Measurements from ENCODE around the gene DRD3. TPM values are rescaled to one million over a fixed set of nuclear protein-coding genes. Genes with fewer than 3 reads are reported as not detected.

The DRD3 gene
- total RNA-seq, 1 experiment from 2014 or later: not detected

DNA sequence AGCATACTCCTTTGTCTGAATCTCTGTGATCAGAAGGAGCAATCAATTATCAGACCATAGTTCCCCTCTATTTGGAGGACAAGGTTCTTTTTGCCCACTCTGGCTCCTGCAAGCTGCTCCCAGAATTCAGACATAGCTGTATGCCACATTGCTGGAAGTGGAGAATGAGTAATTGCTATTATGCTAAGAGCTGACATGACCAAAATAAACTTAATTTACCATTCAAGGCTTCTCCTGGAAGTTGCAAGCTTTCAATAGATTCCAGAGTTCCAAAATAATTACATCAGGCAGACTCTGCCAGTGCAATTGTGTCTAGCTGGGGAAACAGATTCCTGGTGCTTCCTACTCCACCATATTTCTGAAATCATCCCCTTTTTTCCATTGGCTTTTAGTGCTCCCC lies 7.6 kb upstream of the DRD3 start:
- no peak overlapping the region for H3K27ac Mint-ChIP-seq (ENCODE audit: low read depth, unreplicated experiment)
- no TSS peak for BruUV-seq (replicated peaks)
- peaks cover 43% of the 10 kb centered on the region for H3K27me3 Mint-ChIP-seq (ENCODE audit: insufficient read depth, unreplicated experiment)
- CTCF ChIA-PET: interaction anchor here (0.7 to 1.1 kb wide), 2 partner anchors 33 to 1671 kb away, joined by 3 to 6 read pairs; no protein-coding TSS in a partner anchor
- DNase-seq (ENCODE audit: unreplicated experiment): no peak
- no peaks in the 10 kb centered on the region for H3K4me1 Mint-ChIP-seq (ENCODE audit: insufficient read depth, unreplicated experiment)
- no peaks in the 10 kb centered on the region for H3K9me3 Mint-ChIP-seq (ENCODE audit: unreplicated experiment)
- POLR2A ChIA-PET: no interaction called here
- intact Hi-C loops (cut with micrococcal nuclease): no loop called here
- no peak for TF ChIP-seq CTCF (IDR thresholded peaks at IDR 0.05; ENCODE audit: unreplicated experiment)
- H3K36me3 Mint-ChIP-seq (ENCODE audit: insufficient read depth, unreplicated experiment): no peaks in the 10 kb centered on the region
- H3K4me3 Mint-ChIP-seq (ENCODE audit: unreplicated experiment): no peak overlapping the region

DNA sequence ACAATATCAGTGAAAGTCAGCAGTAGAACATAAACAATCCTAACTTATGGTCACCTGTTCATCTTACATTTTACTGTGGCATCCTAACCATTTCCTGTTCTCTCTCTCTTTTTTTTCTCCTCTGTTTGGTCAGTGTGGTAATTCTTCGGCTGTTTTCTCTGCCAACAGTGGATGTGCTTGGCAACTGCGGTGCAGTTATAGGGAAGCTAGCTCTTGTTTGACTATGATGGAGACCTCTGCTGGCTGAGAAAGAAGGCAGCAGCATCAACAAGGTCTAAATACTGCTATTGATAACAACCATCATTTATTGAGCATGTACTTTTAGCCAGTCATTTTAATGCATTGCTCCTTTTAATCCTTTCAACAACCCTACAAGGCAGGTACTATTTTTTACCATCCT lies 723 bp upstream of the DRD3 start:
- TF ChIP-seq CTCF (IDR thresholded peaks at IDR 0.05; ENCODE audit: unreplicated experiment): peak; percentile 15
- H3K9me3 Mint-ChIP-seq (ENCODE audit: unreplicated experiment): no peaks in the 10 kb centered on the region
- intact Hi-C loops (cut with micrococcal nuclease): no loop called here
- BruUV-seq (replicated peaks): no TSS peak
- H3K27me3 Mint-ChIP-seq (ENCODE audit: insufficient read depth, unreplicated experiment): peaks cover 87% of the 10 kb centered on the region
- no peaks in the 10 kb centered on the region for H3K36me3 Mint-ChIP-seq (ENCODE audit: insufficient read depth, unreplicated experiment)
- H3K4me1 Mint-ChIP-seq (ENCODE audit: insufficient read depth, unreplicated experiment): peaks cover 5% of the 10 kb centered on the region
- POLR2A ChIA-PET: interaction anchor here (0.7 kb wide), 1 partner anchor 117 kb away, joined by 3 read pairs; no protein-coding TSS in a partner anchor
- H3K27ac Mint-ChIP-seq (ENCODE audit: low read depth, unreplicated experiment): no peak overlapping the region
- CTCF ChIA-PET: interaction anchor here (0.6 to 1.9 kb wide), 7 partner anchors 12 to 782 kb away, joined by 3 to 7 read pairs (median 3); no protein-coding TSS in a partner anchor
- peak; percentile 27 for DNase-seq (ENCODE audit: unreplicated experiment)
- H3K4me3 Mint-ChIP-seq (ENCODE audit: unreplicated experiment): no peak overlapping the region

DNA sequence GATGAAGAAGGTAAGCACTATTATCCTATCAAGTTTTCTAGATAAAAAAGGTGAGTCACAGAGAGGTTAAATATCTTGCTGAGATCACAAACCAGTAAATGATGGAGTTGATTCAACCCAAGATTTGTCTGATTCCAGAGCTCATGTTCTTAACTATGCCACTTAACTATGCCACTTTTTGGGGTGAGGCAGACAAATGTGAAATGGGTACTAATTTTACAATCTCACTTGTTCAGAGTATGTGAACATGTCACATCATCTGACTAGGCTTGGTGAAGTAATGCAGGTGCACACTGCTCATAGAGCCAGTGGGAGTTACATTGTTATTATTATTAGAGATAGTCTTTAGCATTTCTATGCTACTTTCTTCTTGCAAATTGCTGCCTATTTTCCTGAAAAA lies 2.0 kb downstream of the DRD3 start:
- TF ChIP-seq CTCF (IDR thresholded peaks at IDR 0.05; ENCODE audit: unreplicated experiment): no peak
- H3K27me3 Mint-ChIP-seq (ENCODE audit: insufficient read depth, unreplicated experiment): peaks cover 69% of the 10 kb centered on the region
- POLR2A ChIA-PET: interaction anchor here (0.7 kb wide), 1 partner anchor 8 kb away, joined by 3 read pairs; no protein-coding TSS in a partner anchor
- H3K4me3 Mint-ChIP-seq (ENCODE audit: unreplicated experiment): no peak overlapping the region
- no peak for DNase-seq (ENCODE audit: unreplicated experiment)
- H3K27ac Mint-ChIP-seq (ENCODE audit: low read depth, unreplicated experiment): no peak overlapping the region
- H3K9me3 Mint-ChIP-seq (ENCODE audit: unreplicated experiment): no peaks in the 10 kb centered on the region
- intact Hi-C loops (cut with micrococcal nuclease): no loop called here
- CTCF ChIA-PET: interaction anchor here (1.6 kb wide), 1 partner anchor 24 kb away, joined by 6 read pairs; no protein-coding TSS in a partner anchor
- H3K4me1 Mint-ChIP-seq (ENCODE audit: insufficient read depth, unreplicated experiment): peaks cover 5% of the 10 kb centered on the region
- BruUV-seq (replicated peaks): no TSS peak
- H3K36me3 Mint-ChIP-seq (ENCODE audit: insufficient read depth, unreplicated experiment): no peaks in the 10 kb centered on the region

DNA sequence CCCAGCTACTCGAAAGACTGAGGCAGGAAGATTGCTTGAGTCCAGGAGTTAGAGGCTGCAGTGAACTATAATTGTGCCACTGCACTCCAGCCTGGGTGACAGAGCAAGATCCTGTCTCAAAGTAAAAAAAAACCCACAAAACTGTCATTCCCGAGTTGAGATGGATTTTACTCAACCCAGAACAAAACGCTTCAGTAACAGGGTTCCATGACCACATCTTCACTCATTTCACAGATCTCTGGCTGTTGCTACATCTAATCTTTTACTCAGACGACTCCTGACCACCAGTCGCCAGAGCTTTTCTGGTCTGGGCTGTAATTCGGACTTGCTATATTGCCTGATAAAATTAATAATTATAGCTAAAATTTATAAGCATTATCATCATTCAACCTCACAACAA lies 2.4 kb downstream of the DRD3 start:
- no peak overlapping the region for H3K27ac Mint-ChIP-seq (ENCODE audit: low read depth, unreplicated experiment)
- H3K27me3 Mint-ChIP-seq (ENCODE audit: insufficient read depth, unreplicated experiment): peaks cover 69% of the 10 kb centered on the region
- H3K9me3 Mint-ChIP-seq (ENCODE audit: unreplicated experiment): no peaks in the 10 kb centered on the region
- H3K4me3 Mint-ChIP-seq (ENCODE audit: unreplicated experiment): no peak overlapping the region
- no peak for TF ChIP-seq CTCF (IDR thresholded peaks at IDR 0.05; ENCODE audit: unreplicated experiment)
- intact Hi-C loops (cut with micrococcal nuclease): no loop called here
- no peak for DNase-seq (ENCODE audit: unreplicated experiment)
- peaks cover 5% of the 10 kb centered on the region for H3K4me1 Mint-ChIP-seq (ENCODE audit: insufficient read depth, unreplicated experiment)
- BruUV-seq (replicated peaks): no TSS peak
- ChIA-PET CTCF (interaction anchor here (1.6 kb wide), 1 partner anchor 24 kb away, joined by 6 read pairs; no protein-coding TSS in a partner anchor), POLR2A (interaction anchor here (0.7 kb wide), 1 partner anchor 8 kb away, joined by 3 read pairs; no protein-coding TSS in a partner anchor)
- H3K36me3 Mint-ChIP-seq (ENCODE audit: insufficient read depth, unreplicated experiment): no peaks in the 10 kb centered on the region
